ENCODE measurements around the gene MAP3K21. TPM values are rescaled to one million over a fixed set of nuclear protein-coding genes. Genes with fewer than 3 reads are reported as not detected.
A peak's percentile ranks its signal among the peaks of the same experiment; 100 is the strongest.

The MAP3K21 gene
- total RNA-seq, 4 donors from 2014 or later: 0.34 to 0.66 (median 0.43) TPM

DNA sequence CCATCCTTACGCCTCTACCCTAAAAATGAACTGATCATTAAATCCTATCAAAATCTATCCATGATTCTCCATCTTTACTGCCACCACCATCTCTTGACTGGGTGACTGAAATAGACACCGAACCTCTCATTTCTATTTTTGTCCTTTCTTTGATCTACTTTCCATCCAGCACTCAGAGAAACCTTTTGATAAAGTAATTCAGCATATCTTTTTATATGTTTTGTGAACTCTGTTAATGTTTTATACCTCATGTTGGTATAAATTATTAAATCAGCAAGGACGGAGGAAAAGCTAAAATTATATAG is 45.0 kb upstream of the MAP3K21 start:
- Histone ChIP-seq H3K27ac (replicated peaks in 1 of 4) (no peak overlapping the region), H3K4me3 (no peak overlapping the region), H3K36me3 (no peaks in the 10 kb centered on the region), H3K9me3 (no peaks in the 10 kb centered on the region), H3K4me1 (no peaks in the 10 kb centered on the region), H3K27me3 (no peaks in the 10 kb centered on the region)
- TF ChIP-seq POLR2AphosphoS5 (IDR thresholded peaks at IDR 0.05) (no peak), EP300 (IDR thresholded peaks at IDR 0.05) (no peak), POLR2A (IDR thresholded peaks at IDR 0.05; ENCODE audit: low read depth) (no peak), CTCF (IDR thresholded peaks at IDR 0.05) (no peak)
- DNase-seq (ENCODE audit: extremely low spot score): no peak
- intact Hi-C loops (cut with DNase I): no loop called here
- 95% methylated on average over 3 of the region's 3 CpGs for WGBS

GRCh38 chr1:233289676-233290075 is 37.8 kb upstream of the MAP3K21 start:
- no peak for TF ChIP-seq POLR2A (IDR thresholded peaks at IDR 0.05; ENCODE audit: low read depth)
- Histone ChIP-seq H3K27ac (replicated peaks in 1 of 4) (no peak overlapping the region), H3K9me3 (no peaks in the 10 kb centered on the region), H3K4me3 (no peak overlapping the region), H3K4me1 (peaks cover 0 to 3% (median under 1%) of the 10 kb centered on the region in 4 donors), H3K36me3 (no peaks in the 10 kb centered on the region), H3K27me3 (no peaks in the 10 kb centered on the region)
- intact Hi-C loops (cut with DNase I): no loop called here
- DNase-seq (ENCODE audit: extremely low spot score): no peak
- 68% methylated on average over 4 of the region's 4 CpGs for whole genome bisulfite sequencing

DNA sequence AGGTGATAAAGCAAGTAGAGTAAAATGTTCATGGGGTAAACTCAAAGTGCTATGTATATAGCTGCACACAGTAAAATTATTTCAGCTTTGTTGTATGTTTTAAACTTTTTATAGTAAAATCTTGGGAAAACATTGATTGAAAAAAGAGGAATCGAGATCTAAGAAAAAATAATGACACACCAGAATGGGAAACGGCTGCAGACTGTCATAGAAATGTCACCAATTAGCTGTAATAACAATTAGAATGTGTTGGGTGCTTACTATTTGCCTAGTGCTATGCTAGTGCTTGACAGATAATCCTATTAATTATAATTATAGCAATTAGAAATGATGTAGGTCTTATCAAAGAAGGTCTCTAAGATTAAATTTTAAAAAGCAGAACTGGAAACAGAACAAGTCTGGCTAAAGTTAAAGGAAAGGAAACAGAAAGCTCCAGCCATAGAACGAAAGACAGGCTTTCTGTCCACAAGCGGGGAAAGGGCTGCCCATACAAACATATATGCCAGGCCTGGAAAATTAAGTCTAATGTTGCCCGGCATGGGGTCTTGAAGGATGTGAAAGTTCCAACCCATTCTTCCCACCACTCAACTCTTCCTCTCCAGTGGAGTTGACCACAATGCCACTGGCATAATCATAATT is 37.0 kb upstream of the MAP3K21 start:
- H3K9me3 ChIP-seq: no peaks in the 10 kb centered on the region
- peaks cover 5 to 11% (median 9%) of the 10 kb centered on the region in 4 donors for H3K4me1 ChIP-seq
- no peak overlapping the region for H3K27ac ChIP-seq (replicated peaks in 1 of 4)
- H3K36me3 ChIP-seq: no peaks in the 10 kb centered on the region
- WGBS: 82% methylated on average over 5 of the region's 5 CpGs
- intact Hi-C loops (cut with DNase I): no loop called here
- H3K4me3 ChIP-seq: no peak overlapping the region
- peaks cover 0 to 5% (median 0%) of the 10 kb centered on the region in 4 donors for H3K27me3 ChIP-seq
- TF ChIP-seq POLR2AphosphoS5 (IDR thresholded peaks at IDR 0.05): no peak
- no peak for TF ChIP-seq CTCF (IDR thresholded peaks at IDR 0.05)
- no peak for TF ChIP-seq EP300 (IDR thresholded peaks at IDR 0.05)
- TF ChIP-seq POLR2A (IDR thresholded peaks at IDR 0.05; ENCODE audit: low read depth): no peak
- no peak for DNase-seq (ENCODE audit: extremely low spot score)

- intact Hi-C loops (cut with DNase I): no loop called here
- DNase-seq (ENCODE audit: extremely low spot score): no peak
- peaks cover 5 to 16% (median 15%) of the 10 kb centered on the region in 4 donors for H3K4me1 ChIP-seq
- no peaks in the 10 kb centered on the region for H3K36me3 ChIP-seq
- 97% methylated on average over 3 of the region's 3 CpGs for WGBS
- H3K9me3 ChIP-seq: no peaks in the 10 kb centered on the region
- H3K27ac ChIP-seq (replicated peaks in 1 of 4): no peak overlapping the region
- H3K27me3 ChIP-seq: peaks cover 0 to 7% (median 0%) of the 10 kb centered on the region in 4 donors
- H3K4me3 ChIP-seq: no peak overlapping the region
- TF ChIP-seq CTCF (IDR thresholded peaks at IDR 0.05) (no peak), POLR2AphosphoS5 (IDR thresholded peaks at IDR 0.05) (no peak), EP300 (IDR thresholded peaks at IDR 0.05) (no peak), POLR2A (IDR thresholded peaks at IDR 0.05; ENCODE audit: low read depth) (no peak)
These were observed 33.7 kb upstream of the MAP3K21 start for GRCh38 chr1:233293556-233294446.

DNA sequence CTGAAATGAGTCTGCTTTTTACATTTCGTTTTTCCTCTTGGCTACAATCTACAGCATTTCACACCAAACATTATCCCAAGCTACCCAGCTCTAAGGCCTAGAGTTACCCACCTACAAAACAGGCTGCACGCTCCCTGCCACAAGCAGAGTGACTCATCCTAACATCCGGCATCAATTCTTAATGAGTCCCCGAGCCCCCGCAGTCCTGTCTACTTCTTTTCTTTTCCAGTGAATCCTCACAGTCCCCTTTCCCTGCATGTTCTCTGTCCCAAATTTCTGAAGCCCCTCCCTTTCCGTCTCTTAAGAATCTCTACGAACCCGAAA is 32.6 kb upstream of the MAP3K21 start:
- Histone ChIP-seq H3K27me3 (peaks cover 0 to 7% (median 0%) of the 10 kb centered on the region in 4 donors), H3K36me3 (no peaks in the 10 kb centered on the region), H3K4me1 (peaks cover 5 to 16% (median 15%) of the 10 kb centered on the region in 4 donors), H3K4me3 (peak overlapping the region; percentile 62 to 91 (median 74)), H3K27ac (replicated peaks in 1 of 4) (peak overlapping the region; percentile 60 to 74 (median 71)), H3K9me3 (no peaks in the 10 kb centered on the region)
- TF ChIP-seq EP300 (IDR thresholded peaks at IDR 0.05) (no peak), POLR2AphosphoS5 (IDR thresholded peaks at IDR 0.05) (no peak), CTCF (IDR thresholded peaks at IDR 0.05) (no peak), POLR2A (IDR thresholded peaks at IDR 0.05; ENCODE audit: low read depth) (no peak)
- no peak for DNase-seq (ENCODE audit: extremely low spot score)
- 16% methylated on average over 8 of the region's 8 CpGs for WGBS
- intact Hi-C loops (cut with DNase I): no loop called here
